GM21360 (cell line): ENCODE data around the gene SIN3B.
A peak's percentile ranks its signal among the peaks of the same experiment; 100 is the strongest.
"Not testable (repeated sequence)": the region's sequence is repeated elsewhere in the genome, so short reads cannot be mapped to it uniquely, and the experiment has no call there.

Source experiments
- ATAC-seq: cut with Tn5 transposase; IDR thresholded peaks from one replicate; pipeline ENCODE4 v1.9.1; 2021; ENCODE audit warnings: mild to moderate bottlenecking, moderate library complexity; ENCODE audit not compliant: unreplicated experiment

Gene SIN3B

GRCh38 chr19:16829010-16829821, at the start of gene SIN3B:
Gene SIN3B (plus strand): TSS chr19:16829398. CDS start chr19:16829421, 23 bp downstream.
- ATAC-seq: peak; percentile 59

GRCh38 chr19:16779539-16780163, 49.5 kb upstream of the SIN3B start:
- no peak for ATAC-seq

- ATAC-seq: no peak
These were observed 46.5 kb upstream of the SIN3B start for GRCh38 chr19:16782719-16783118.

- ATAC-seq: no peak
These were observed 40.7 kb upstream of the SIN3B start for GRCh38 chr19:16788479-16788878.

- ATAC-seq: no peak
These were observed 40.0 kb upstream of the SIN3B start for GRCh38 chr19:16789238-16789637.

GRCh38 chr19:16790051-16790450, 39.1 kb upstream of the SIN3B start:
- ATAC-seq: no peak

GRCh38 chr19:16791942-16792341, 37.3 kb upstream of the SIN3B start:
- ATAC-seq: no peak

- no peak for ATAC-seq
These were observed 34.4 kb upstream of the SIN3B start for GRCh38 chr19:16794456-16795441.

GRCh38 chr19:16795731-16796130, 33.5 kb upstream of the SIN3B start:
- no peak for ATAC-seq

- no peak for ATAC-seq
These were observed 31.3 kb upstream of the SIN3B start for GRCh38 chr19:16797876-16798275.

- ATAC-seq: not testable (repeated sequence)
These were observed 30.9 kb upstream of the SIN3B start for GRCh38 chr19:16798326-16798725.

GRCh38 chr19:16799740-16800139, 29.5 kb upstream of the SIN3B start:
- ATAC-seq: no peak

- no peak for ATAC-seq
These were observed 27.6 kb upstream of the SIN3B start for GRCh38 chr19:16801600-16802013.

GRCh38 chr19:16804176-16804575, 25.0 kb upstream of the SIN3B start:
- ATAC-seq: no peak

GRCh38 chr19:16807549-16808284, 21.5 kb upstream of the SIN3B start:
- no peak for ATAC-seq

GRCh38 chr19:16814526-16815100, 14.6 kb upstream of the SIN3B start:
- ATAC-seq: no peak

GRCh38 chr19:16820056-16820455, 9.1 kb upstream of the SIN3B start:
- no peak for ATAC-seq

- ATAC-seq: no peak
These were observed 8.1 kb upstream of the SIN3B start for GRCh38 chr19:16821081-16821480.

GRCh38 chr19:16822648-16823047, 6.5 kb upstream of the SIN3B start:
- ATAC-seq: no peak

GRCh38 chr19:16824658-16825311, 4.4 kb upstream of the SIN3B start:
- ATAC-seq: no peak
